HG03565 (cell line): ENCODE measurements around the gene RABEP2.
"Not testable (repeated sequence)": the region's sequence is repeated elsewhere in the genome, so short reads cannot be mapped to it uniquely, and the experiment has no call there.

Experiments used
- ATAC-seq: cut with Tn5 transposase; IDR thresholded peaks from one replicate; pipeline ENCODE4 v1.9.1; 2021; ENCODE audit warnings: mild to moderate bottlenecking, moderate library complexity; ENCODE audit not compliant: unreplicated experiment

RABEP2 gene

DNA sequence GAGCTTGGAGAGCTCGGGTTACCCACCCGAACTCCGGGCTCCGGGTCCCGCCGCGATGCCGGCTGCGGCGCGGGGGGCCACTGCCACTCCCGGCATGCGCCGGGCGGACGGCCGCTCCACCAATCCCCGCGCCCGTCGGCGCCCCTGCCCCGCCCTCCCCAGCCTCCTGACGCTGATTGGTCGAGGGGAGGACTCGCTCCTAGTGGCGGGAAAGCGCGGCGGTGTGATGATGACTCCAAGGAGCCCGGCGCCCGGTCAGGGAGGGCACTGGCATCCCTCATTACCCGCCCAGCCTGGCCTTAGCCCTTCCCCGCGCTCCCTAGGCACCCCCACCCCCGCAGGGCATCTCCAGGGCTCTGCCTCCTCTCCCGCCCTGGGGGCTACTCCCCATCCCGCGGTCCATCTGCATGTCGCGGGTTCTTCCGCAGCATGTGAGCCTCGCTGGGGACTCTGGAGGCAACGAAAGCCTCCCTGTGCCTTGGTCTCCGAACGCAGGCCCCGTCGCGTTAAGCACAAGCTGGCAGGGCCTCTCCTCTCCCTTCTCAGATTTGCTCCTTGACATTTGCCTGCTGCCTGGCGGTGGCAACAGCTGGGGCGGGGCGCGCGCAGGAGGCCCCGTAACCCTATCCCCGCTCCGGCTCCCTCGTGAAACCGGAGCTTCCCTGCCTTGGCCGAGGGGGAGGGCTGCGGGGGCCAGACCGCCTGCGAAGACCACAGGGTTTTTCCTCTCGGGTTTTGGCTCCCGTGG is 45.0 kb downstream of the RABEP2 start:
- peak; percentile 79 for ATAC-seq

GRCh38 chr16:28879261-28879840 is 45.7 kb downstream of the RABEP2 start:
- ATAC-seq, result no peak

DNA sequence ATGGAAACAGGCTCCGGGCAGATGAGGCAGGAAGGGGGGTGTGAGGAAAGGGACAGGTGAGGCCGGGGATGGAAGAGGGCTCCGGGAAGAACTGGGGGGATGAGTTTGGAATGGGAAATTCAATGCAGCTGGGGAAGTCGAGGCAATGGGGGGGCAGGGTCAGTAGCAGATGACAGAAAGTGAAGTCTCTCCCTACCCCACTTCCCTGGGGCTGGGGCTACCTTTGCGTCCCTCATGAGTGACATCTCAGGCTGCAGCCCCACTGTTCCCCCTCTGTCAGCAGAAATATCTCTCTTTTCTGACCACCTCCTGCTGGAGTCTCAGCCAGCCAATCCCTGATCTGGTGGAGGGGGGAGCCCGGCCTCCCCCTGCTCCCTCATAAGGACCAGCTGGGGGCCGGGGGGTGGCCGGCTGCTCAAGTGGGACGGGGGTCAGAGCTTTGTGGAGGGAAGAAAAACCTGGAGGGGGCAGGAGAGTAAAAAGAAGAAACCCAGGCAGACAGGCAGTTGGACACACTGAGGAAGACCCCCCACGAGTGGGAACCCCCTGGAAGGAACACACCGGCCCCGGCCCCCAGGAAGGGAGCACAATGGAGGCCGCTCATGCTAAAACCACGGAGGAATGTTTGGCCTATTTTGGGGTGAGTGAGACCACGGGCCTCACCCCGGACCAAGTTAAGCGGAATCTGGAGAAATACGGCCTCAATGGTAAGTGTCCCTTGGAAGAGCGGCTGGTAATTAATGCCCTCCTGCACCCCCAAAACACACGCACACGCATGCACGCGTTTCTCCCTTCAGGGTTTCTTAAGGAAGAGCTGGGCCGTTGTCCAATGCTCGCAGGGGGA is 46.7 kb downstream of the RABEP2 start, which contains the start of gene ATP2A1:
TSS of gene ATP2A1 (plus strand) at position 406 of the 844 bp plus-strand sequence. CDS start at position 590, 184 bp downstream.
- ATAC-seq, result no peak

DNA sequence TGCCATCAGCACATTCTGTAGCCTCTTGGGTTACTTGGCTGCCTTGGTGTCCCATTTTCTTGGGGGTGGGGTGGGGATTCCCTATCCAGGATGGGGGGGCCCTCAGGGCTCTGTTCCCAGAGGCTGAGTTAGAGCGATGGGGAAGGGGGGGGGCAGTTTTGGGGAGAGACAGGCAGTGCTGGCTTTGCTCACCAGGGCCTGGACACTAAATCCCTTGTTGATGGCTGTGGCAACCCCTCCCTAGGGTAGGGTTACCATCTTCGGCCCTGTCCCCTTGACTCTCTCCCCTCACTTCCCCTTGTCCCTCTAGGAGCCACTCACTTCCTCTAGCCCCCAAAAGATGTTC is 47.4 kb downstream of the RABEP2 start:
- ATAC-seq, result no peak

- ATAC-seq, result no peak
Measured at GRCh38 chr16:28876973-28877654, 47.9 kb downstream of the RABEP2 start.

- ATAC-seq, result no peak
Measured at GRCh38 chr16:28876019-28876659, 48.9 kb downstream of the RABEP2 start.

GRCh38 chr16:28875134-28876018 is 49.7 kb downstream of the RABEP2 start:
- no peak for ATAC-seq

- ATAC-seq, result no peak
Measured at GRCh38 chr16:28874406-28874805, 50.6 kb downstream of the RABEP2 start.

GRCh38 chr16:28873543-28874201 is 51.4 kb downstream of the RABEP2 start:
- ATAC-seq, result no peak

- ATAC-seq, result no peak
Measured at GRCh38 chr16:28872952-28873351, 52.1 kb downstream of the RABEP2 start.

DNA sequence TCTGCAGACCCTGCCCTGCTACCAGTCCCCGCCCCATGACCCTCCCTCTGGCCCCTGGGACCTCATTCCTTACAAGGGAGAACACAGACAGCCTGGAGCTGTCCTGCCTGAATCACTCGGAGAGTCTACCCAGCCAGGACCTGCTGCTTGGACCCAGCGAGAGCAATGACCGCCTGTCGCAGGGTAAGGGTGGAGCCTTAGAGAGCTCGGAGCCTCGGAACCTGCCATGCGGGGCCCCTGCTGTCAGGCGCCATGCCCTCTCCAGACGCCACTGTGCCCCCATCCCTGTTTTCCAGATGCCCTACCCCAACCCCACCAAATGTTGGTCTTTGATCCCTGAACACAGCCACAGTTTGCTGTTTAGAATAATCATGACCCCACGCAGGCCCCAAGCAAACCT is 55.8 kb downstream of the RABEP2 start:
- ATAC-seq, result no peak

GRCh38 chr16:28867646-28868045 is 57.4 kb downstream of the RABEP2 start:
- not testable (repeated sequence) for ATAC-seq

DNA sequence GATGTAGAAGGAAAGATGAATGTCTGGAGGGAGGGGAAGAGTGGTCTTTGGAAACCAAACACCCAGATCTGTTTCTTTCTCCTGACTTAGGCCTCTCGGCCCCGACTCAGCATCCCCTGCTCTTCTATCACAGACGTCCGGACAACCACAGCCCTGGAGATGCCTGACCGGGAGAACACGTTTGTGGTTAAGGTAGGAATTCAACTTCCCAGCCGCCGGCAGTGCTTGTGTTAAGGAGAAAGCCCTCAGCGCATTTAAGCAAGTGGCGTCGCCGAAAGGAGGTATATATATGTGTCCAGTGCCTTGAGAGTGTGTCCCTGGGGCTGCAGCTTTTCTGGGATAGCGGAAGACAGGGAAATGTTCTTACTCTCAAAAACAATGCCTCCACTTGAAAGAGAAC is 57.8 kb downstream of the RABEP2 start:
- ATAC-seq, result no peak

GRCh38 chr16:28866454-28866804 is 58.6 kb downstream of the RABEP2 start:
- no peak for ATAC-seq

DNA sequence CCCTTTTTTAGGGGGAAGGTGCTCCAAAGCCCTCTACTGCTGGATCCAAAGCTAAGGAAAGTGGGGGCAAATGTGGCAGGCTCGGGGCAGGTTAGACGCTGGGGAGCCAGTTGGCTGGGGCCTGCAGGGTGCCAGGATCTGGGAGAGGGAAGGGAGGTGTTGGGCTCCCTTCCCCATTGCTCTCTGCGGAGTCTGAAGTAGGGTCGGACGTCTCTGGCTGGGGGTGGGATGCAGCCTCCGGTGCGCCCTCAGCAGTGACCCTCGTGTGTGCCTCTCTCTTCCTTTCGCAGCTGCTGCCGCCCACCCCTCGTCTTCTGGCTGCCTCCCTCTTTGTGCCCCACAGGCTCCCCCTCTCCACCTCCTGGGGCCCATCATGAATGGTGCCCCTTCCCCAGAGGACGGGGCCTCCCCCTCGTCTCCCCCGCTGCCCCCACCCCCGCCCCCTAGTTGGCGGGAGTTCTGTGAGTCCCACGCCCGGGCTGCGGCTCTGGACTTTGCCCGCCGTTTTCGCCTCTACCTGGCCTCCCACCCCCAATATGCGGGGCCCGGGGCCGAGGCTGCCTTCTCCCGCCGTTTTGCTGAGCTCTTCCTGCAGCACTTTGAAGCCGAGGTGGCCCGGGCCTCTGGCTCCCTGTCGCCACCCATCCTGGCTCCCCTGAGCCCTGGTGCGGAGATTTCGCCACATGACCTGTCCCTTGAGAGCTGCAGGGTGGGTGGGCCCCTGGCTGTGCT is 59.1 kb downstream of the RABEP2 start:
- ATAC-seq, result no peak

- no peak for ATAC-seq
Measured at GRCh38 chr16:28865001-28865688, 59.9 kb downstream of the RABEP2 start.

GRCh38 chr16:28863929-28864793 is 60.9 kb downstream of the RABEP2 start:
- ATAC-seq, result no peak
